ENCODE data around the gene GFOD2.

DNA sequence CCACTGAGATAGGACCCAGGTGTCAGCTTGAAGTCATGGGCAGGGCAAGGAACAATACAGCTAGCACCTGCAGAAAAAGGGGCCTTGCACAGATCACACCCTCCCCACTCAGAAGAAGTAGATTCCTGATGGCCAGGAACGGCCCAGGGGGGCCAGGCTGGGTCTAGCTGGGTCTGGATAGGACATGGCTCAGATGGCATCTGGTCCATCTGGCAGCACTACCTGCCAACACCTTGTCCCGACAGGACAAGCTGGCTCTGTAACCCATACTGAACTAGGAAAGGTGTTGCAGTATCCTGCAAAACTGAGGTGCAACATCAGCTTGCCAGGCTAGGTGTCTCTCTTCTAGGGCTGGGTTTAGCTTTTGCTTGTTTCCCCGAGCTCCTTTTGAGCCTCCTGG, 38.9 kb upstream of the GFOD2 start:
- TF ChIP-seq EZH2 (IDR thresholded peaks at IDR 0.05; ENCODE audit: insufficient read depth, poor library complexity, severe bottlenecking) (no peak), EZH2phosphoT487 (IDR thresholded peaks at IDR 0.05; ENCODE audit: insufficient read depth, low read depth) (no peak)
